WERI-Rb-1 (cell line): ENCODE measurements around the gene CDC20B.

Experiments
- DNase-seq: peaks from one replicate; pipeline ENCODE4 v3.0.0-alpha.2; 2020
- H3K27ac ChIP-seq: fragments of 250-450 bp; sonication (Bioruptor Pico); 2 replicates; pipeline ENCODE4 v1.5.1; 2020; ENCODE audit warnings: mild to moderate bottlenecking, moderate library complexity
- H3K27me3 ChIP-seq: fragments of 250-450 bp; sonication (Bioruptor Pico); 2 replicates; pipeline ENCODE4 v1.5.1; 2021; ENCODE audit warnings: mild to moderate bottlenecking, low read depth, moderate library complexity; ENCODE audit not compliant: insufficient read depth, severe bottlenecking
- H3K36me3 ChIP-seq: fragments of 250-450 bp; sonication (Bioruptor Pico); 2 replicates; pipeline ENCODE4 v1.5.1; 2020; ENCODE audit warnings: mild to moderate bottlenecking, moderate library complexity
- H3K4me3 ChIP-seq: 2 replicates; pipeline ENCODE4 v1.5.1; 2011; ENCODE audit warnings: low read depth, mild to moderate bottlenecking, control low read depth, low read length
- H3K9me3 ChIP-seq: fragments of 250-450 bp; sonication (Bioruptor Pico); 2 replicates; pipeline ENCODE4 v1.5.1; 2021; ENCODE audit warnings: mild to moderate bottlenecking, moderate library complexity; ENCODE audit not compliant: severe bottlenecking
- TF ChIP-seq, protein P1 (sequence below): IDR thresholded peaks from 2 replicates; pipeline ENCODE4 v1.5.1; 2011; ENCODE audit warnings: low read depth, mild to moderate bottlenecking, control low read depth, inconsistent platforms, low read length

Gene CDC20B

GRCh38 chr5:55211184-55211874 is 38.4 kb upstream of the CDC20B start:
- H3K27me3 ChIP-seq = no peaks in the 10 kb centered on the region
- TF ChIP-seq, protein P1, sequence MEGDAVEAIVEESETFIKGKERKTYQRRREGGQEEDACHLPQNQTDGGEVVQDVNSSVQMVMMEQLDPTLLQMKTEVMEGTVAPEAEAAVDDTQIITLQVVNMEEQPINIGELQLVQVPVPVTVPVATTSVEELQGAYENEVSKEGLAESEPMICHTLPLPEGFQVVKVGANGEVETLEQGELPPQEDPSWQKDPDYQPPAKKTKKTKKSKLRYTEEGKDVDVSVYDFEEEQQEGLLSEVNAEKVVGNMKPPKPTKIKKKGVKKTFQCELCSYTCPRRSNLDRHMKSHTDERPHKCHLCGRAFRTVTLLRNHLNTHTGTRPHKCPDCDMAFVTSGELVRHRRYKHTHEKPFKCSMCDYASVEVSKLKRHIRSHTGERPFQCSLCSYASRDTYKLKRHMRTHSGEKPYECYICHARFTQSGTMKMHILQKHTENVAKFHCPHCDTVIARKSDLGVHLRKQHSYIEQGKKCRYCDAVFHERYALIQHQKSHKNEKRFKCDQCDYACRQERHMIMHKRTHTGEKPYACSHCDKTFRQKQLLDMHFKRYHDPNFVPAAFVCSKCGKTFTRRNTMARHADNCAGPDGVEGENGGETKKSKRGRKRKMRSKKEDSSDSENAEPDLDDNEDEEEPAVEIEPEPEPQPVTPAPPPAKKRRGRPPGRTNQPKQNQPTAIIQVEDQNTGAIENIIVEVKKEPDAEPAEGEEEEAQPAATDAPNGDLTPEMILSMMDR = no peak
- no peaks in the 10 kb centered on the region for H3K9me3 ChIP-seq
- no peak overlapping the region for H3K27ac ChIP-seq
- H3K36me3 ChIP-seq = no peaks in the 10 kb centered on the region
- no peak for DNase-seq
- H3K4me3 ChIP-seq = no peak overlapping the region

GRCh38 chr5:55205001-55205400 is 32.0 kb upstream of the CDC20B start:
- TF ChIP-seq, protein P1 = no peak
- DNase-seq = no peak
- H3K27ac ChIP-seq = no peak overlapping the region
- no peaks in the 10 kb centered on the region for H3K9me3 ChIP-seq
- no peaks in the 10 kb centered on the region for H3K27me3 ChIP-seq
- H3K36me3 ChIP-seq = no peaks in the 10 kb centered on the region
- no peak overlapping the region for H3K4me3 ChIP-seq

DNA sequence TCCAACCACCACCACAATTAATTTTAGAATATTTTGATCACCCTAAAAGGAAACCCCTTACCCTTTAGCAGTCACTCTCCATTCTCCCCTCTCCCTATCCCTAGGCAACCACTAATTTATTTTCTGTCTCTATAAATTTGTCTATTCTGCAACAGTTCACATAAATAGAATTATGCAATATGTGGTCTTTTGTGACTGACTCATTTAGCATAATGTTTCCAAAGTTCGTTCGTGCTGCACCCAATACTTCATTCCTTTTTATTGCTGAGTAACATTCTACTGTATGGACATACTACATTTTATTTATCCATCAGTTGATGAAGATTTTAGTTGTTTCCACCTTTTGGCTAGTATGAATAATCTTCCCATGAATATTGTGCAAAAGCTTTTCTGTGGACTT is 18.2 kb upstream of the CDC20B start:
- no peaks in the 10 kb centered on the region for H3K9me3 ChIP-seq
- no peaks in the 10 kb centered on the region for H3K27me3 ChIP-seq
- DNase-seq = no peak
- H3K4me3 ChIP-seq = no peak overlapping the region
- TF ChIP-seq, protein P1 = no peak
- no peaks in the 10 kb centered on the region for H3K36me3 ChIP-seq
- H3K27ac ChIP-seq = no peak overlapping the region

- Histone ChIP-seq H3K9me3 (no peaks in the 10 kb centered on the region), H3K27ac (no peak overlapping the region), H3K27me3 (no peaks in the 10 kb centered on the region), H3K4me3 (no peak overlapping the region), H3K36me3 (no peaks in the 10 kb centered on the region)
- DNase-seq = no peak
- TF ChIP-seq, protein P1 = no peak
Observed at GRCh38 chr5:55188656-55189540, 15.9 kb upstream of the CDC20B start.

- Histone ChIP-seq H3K27me3 (no peaks in the 10 kb centered on the region), H3K9me3 (no peaks in the 10 kb centered on the region), H3K36me3 (no peaks in the 10 kb centered on the region), H3K27ac (no peak overlapping the region), H3K4me3 (no peak overlapping the region)
- no peak for DNase-seq
- TF ChIP-seq, protein P1 = peak; percentile 40; the same call in 1 of the 2 replicates
Observed at GRCh38 chr5:55187370-55187769, 14.4 kb upstream of the CDC20B start.
